ENCODE results near the gene PBX4. TPM values are rescaled to one million over a fixed set of nuclear protein-coding genes. Genes with fewer than 3 reads are reported as not detected.
"Not testable (repeated sequence)": the region's sequence is repeated elsewhere in the genome, so short reads cannot be mapped to it uniquely, and the experiment has no call there.

The PBX4 gene, protein sequence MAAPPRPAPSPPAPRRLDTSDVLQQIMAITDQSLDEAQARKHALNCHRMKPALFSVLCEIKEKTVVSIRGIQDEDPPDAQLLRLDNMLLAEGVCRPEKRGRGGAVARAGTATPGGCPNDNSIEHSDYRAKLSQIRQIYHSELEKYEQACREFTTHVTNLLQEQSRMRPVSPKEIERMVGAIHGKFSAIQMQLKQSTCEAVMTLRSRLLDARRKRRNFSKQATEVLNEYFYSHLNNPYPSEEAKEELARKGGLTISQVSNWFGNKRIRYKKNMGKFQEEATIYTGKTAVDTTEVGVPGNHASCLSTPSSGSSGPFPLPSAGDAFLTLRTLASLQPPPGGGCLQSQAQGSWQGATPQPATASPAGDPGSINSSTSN
- polyA plus RNA-seq (2011; rRNA removed) (0.63 and 0.69 TPM in 2 replicates), polyA minus RNA-seq (2011; rRNA and poly(A)+ RNA removed) (1.00 and 1.6 TPM in 2 replicates)

DNA sequence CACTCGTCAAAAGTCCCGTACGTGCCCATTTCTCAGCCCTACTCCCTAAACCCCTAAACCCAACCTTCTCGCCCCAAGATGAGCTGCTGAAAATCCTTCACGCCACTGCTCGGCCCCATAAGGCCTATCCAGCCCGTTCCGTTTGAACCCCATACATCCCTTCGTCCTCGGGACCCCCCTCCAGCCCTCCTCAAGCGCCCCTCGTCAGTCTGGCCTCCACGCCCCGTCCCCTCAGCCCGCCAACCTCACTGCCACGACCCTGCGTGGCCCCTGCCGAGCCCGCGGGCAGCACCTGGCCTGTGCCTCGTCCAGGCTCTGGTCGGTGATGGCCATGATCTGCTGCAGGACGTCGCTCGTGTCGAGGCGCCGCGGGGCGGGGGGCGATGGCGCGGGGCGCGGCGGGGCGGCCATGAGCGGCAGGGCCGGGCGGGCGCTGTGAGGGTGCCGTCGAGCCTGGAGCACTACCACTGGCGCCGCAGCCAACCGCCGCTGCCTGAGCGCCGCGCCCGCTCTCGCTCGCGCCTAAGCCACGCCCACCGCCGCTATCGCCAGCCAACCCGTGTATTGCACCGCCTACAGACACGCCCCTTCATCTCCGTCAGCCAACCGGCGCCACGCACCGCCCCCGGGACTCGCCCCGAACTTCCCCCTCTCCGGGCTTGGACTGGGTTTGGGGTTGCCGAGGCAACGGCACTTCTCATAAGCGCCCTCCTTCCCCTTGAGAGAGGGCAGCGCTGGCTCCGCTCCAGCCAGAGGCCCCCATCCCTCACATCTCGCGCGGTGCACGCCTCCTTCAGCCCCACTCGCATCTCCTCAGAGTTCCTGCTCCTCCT is at the start of gene PBX4:
TSS of gene PBX4 (minus strand) at position 469 of the 833 bp plus-strand sequence. CDS start at position 411, 58 bp downstream.
- ChIA-PET POLR2A (no interaction called here), CTCF (interaction anchor here (1.4 kb wide), 1 partner anchor 64 kb away, joined by 4 read pairs; no protein-coding TSS in a partner anchor)
- peak; percentile 48 for DNase-seq (ENCODE audit: low read depth, low spot score)
- TF ChIP-seq, protein P1, sequence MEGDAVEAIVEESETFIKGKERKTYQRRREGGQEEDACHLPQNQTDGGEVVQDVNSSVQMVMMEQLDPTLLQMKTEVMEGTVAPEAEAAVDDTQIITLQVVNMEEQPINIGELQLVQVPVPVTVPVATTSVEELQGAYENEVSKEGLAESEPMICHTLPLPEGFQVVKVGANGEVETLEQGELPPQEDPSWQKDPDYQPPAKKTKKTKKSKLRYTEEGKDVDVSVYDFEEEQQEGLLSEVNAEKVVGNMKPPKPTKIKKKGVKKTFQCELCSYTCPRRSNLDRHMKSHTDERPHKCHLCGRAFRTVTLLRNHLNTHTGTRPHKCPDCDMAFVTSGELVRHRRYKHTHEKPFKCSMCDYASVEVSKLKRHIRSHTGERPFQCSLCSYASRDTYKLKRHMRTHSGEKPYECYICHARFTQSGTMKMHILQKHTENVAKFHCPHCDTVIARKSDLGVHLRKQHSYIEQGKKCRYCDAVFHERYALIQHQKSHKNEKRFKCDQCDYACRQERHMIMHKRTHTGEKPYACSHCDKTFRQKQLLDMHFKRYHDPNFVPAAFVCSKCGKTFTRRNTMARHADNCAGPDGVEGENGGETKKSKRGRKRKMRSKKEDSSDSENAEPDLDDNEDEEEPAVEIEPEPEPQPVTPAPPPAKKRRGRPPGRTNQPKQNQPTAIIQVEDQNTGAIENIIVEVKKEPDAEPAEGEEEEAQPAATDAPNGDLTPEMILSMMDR (IDR thresholded peaks at IDR 0.05; ENCODE audit: low read depth, low read length), result no peak
- H3K9me3 ChIP-seq (ENCODE audit: control insufficient read depth, insufficient read depth, low read length), result no peaks in the 10 kb centered on the region; the same call in 1 of the 2 replicates
- H3K27ac ChIP-seq (ENCODE audit: low read depth, low read length), result no peak within 1 kb of the TSS
- H3K4me3 ChIP-seq (ENCODE audit: low read depth, low read length), result peak within 1 kb of the TSS; percentile 60
- H3K27me3 ChIP-seq (ENCODE audit: control insufficient read depth, insufficient read depth, low read length), result no peaks in the 10 kb centered on the region

DNA sequence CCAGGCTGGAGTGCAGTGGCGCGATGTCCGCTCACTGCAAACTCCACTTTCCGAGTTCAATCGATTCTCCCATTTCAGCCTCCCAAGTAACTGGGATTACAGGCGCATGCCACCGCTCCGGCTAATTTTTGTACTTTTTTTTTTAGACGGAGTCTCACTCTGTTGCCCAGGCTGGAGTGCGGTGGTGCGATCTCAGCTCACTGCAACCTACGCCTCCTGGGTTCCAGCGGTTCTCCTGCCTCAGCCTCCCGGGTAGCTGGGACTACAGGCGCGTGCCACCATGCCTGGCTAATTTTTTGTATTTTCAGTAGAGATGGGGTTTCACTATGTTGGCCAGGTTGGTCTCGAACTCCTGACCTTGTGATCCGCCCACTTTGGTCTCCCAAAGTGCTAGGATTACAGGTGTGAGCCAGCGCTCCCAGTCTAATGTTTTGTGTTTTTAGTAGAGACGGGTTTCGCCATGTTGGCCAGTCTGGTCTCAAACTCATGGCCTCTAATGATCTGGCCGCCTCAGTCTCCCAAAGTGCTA is 47.0 kb upstream of the PBX4 start:
- peaks cover 17% of the 10 kb centered on the region; the same call in 1 of the 2 replicates for H3K9me3 ChIP-seq (ENCODE audit: control insufficient read depth, insufficient read depth, low read length)
- H3K4me3 ChIP-seq (ENCODE audit: low read depth, low read length); CTCF ChIA-PET; H3K27me3 ChIP-seq (ENCODE audit: control insufficient read depth, insufficient read depth, low read length); POLR2A ChIA-PET; DNase-seq (ENCODE audit: low read depth, low spot score); H3K27ac ChIP-seq (ENCODE audit: low read depth, low read length): not testable (repeated sequence)

DNA sequence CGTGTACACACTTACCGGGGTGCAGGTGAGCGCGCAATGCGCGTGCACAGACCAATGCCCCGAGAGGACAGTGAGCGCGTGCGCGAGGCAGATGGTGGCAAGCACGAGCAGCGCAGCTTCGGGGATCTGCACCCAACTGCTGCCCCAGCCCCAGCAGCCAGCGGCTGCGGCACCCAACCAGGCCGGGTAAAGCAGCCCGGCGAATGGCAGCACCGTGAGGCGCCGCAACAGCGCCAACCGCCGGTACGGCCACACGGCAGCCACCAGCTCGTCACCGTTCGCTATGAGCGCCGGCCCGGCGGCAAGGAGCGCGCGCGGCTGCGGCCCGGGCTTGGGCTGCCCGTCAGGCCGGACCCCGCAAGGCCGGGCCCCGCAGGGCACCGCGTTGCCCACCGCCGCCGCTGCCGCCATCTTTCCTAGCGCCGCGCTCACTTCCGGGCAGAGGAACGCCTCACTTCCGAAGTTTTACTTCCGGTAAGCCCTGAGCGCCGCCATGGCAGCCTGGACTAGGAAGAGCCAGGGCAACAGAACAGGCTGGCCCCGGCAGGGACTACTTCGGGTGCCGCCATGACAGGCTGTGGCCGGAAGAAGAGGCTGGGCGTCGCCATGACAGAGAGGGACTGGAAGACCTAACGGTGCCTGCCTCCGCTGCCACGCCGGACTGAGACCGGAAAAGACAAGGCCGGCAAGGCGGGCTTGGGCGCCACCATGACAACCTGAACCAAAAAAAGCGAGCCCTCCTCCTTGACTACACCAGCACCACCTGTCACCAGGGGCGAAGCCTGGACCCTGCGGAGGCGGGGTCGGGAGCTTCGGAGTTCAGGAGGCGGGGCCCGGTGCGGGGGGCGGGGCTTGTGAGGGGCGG is 45.0 kb upstream of the PBX4 start, which contains the start of gene ATP13A1:
TSS of gene ATP13A1 (minus strand) at position 421 of the 865 bp plus-strand sequence. CDS start at position 411, 10 bp downstream.
- TF ChIP-seq, protein P1 (IDR thresholded peaks at IDR 0.05; ENCODE audit: low read depth, low read length), result no peak
- DNase-seq (ENCODE audit: low read depth, low spot score), result peak; percentile 94
- no peaks in the 10 kb centered on the region for H3K27me3 ChIP-seq (ENCODE audit: control insufficient read depth, insufficient read depth, low read length)
- POLR2A ChIA-PET, result interaction anchor here (0.6 to 1.0 kb wide), 6 partner anchors 9 to 237 kb away, joined by 3 to 7 read pairs (median 4); partner anchors contain the start of genes ZNF253, ZNF506 and ZNF93
- peaks cover 12% of the 10 kb centered on the region; the same call in 1 of the 2 replicates for H3K9me3 ChIP-seq (ENCODE audit: control insufficient read depth, insufficient read depth, low read length)
- CTCF ChIA-PET, result interaction anchor here (0.7 to 3.0 kb wide), 2 partner anchors 131 to 157 kb away, joined by 6 to 8 read pairs; no protein-coding TSS in a partner anchor
- H3K27ac ChIP-seq (ENCODE audit: low read depth, low read length), result peak within 1 kb of the TSS; percentile 93
- peak within 1 kb of the TSS; percentile 100 for H3K4me3 ChIP-seq (ENCODE audit: low read depth, low read length)

DNA sequence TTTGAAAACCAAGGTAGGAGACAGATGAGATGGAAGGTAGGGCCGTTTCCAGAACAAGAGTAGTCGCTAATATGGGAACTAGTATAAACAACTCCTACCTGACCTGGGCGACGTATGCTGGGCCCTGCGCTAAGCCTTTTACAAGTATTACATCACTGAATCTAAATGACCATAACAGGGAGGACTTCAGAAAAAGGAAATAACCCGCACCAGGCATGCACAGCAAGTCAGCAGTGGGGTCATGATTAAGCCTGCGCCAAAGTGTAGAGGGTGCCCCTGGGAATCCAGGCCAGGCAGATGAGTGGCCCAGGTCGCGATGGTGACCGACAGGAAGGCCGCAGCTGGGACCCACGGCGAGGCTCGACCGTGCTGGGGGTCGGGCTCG is 44.4 kb upstream of the PBX4 start:
- H3K9me3 ChIP-seq (ENCODE audit: control insufficient read depth, insufficient read depth, low read length), result peaks cover 12% of the 10 kb centered on the region; the same call in 1 of the 2 replicates
- ChIA-PET CTCF (interaction anchor here (1.4 to 3.0 kb wide), 2 partner anchors 19 to 131 kb away, joined by 6 to 8 read pairs; partner anchors contain the start of gene GMIP), POLR2A (no interaction called here)
- no peak for DNase-seq (ENCODE audit: low read depth, low spot score)
- H3K27me3 ChIP-seq (ENCODE audit: control insufficient read depth, insufficient read depth, low read length), result no peaks in the 10 kb centered on the region
- H3K4me3 ChIP-seq (ENCODE audit: low read depth, low read length), result peak overlapping the region; percentile 100
- TF ChIP-seq, protein P1 (IDR thresholded peaks at IDR 0.05; ENCODE audit: low read depth, low read length), result no peak
- H3K27ac ChIP-seq (ENCODE audit: low read depth, low read length), result peak overlapping the region; percentile 47

Data from AG04450 (cell line).